Measurements from ENCODE around the gene PLPP6.
A peak's percentile ranks its signal among the peaks of the same experiment; 100 is the strongest.

DNA sequence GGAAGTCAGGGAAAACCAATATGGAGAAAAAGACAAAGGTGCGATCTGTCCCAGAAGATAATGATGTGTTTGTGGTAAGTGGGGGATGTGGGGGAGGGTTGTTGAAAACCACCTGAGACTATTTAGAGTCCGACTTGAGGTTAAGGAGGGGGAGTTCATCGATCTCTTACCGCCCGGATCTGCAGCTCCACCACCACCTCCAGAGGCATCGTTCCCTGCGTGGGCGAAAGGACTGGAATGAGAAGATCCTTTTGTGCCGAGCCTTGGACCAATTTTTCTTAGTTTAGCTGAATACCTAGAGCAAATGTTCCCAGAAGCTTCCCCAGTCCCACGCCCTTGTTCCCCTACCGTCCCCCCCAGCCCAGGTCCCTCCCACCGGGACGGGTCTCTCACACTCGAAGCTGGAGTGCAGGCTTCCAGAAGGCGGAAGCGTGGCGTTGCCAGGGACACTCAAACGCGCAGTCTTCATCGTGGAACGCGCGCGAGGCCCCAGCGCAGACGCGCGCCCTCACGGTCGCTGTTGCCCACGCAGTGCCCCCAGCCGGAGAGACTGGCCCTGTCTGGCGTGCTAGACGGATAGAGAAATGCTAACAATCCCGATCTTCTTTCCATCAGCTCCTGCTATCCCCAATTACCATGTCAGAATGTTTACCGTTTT is 4.1 kb downstream of the PLPP6 start, which contains the start of gene SPATA6L:
- peak; percentile 38 to 83 (median 80) for TF ChIP-seq POLR2A (IDR thresholded peaks at IDR 0.05)
- TF ChIP-seq, protein P1, sequence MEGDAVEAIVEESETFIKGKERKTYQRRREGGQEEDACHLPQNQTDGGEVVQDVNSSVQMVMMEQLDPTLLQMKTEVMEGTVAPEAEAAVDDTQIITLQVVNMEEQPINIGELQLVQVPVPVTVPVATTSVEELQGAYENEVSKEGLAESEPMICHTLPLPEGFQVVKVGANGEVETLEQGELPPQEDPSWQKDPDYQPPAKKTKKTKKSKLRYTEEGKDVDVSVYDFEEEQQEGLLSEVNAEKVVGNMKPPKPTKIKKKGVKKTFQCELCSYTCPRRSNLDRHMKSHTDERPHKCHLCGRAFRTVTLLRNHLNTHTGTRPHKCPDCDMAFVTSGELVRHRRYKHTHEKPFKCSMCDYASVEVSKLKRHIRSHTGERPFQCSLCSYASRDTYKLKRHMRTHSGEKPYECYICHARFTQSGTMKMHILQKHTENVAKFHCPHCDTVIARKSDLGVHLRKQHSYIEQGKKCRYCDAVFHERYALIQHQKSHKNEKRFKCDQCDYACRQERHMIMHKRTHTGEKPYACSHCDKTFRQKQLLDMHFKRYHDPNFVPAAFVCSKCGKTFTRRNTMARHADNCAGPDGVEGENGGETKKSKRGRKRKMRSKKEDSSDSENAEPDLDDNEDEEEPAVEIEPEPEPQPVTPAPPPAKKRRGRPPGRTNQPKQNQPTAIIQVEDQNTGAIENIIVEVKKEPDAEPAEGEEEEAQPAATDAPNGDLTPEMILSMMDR (IDR thresholded peaks at IDR 0.05) = peak in 1 of 7 experiments; percentile 8
